Right hindlimb (tissue), 1 donor: ENCODE measurements around the gene SPATA31E1.
"Not testable (repeated sequence)": the region's sequence is repeated elsewhere in the genome, so short reads cannot be mapped to it uniquely, and the experiment has no call there.

Experiments used
- DNase-seq: peaks from one replicate; pipeline ENCODE4 v3.0.0-alpha.2; 2018

The SPATA31E1 gene

GRCh38 chr9:87937918-87938317 is 55.2 kb downstream of the SPATA31E1 start:
- not testable (repeated sequence) for DNase-seq

- DNase-seq, result not testable (repeated sequence)
Observed at GRCh38 chr9:87938336-87938735, 55.7 kb downstream of the SPATA31E1 start.
